ENCODE results near the gene MOV10L1.

The MOV10L1 gene

GRCh38 chr22:50048836-50049235 lies 41.0 kb upstream of the MOV10L1 start:
- no peak overlapping the region for H3K4me3 ChIP-seq (ENCODE audit: low read length in 2 of 2)
- H3K36me3 ChIP-seq (ENCODE audit: control insufficient read depth in 2 of 2, insufficient read depth in 2 of 2, low read length in 2 of 2): no peaks in the 10 kb centered on the region
- no peaks in the 10 kb centered on the region for H3K4me1 ChIP-seq (ENCODE audit: control insufficient read depth in 2 of 2, insufficient read depth in 2 of 2, low read length in 2 of 2)
- H3K9me3 ChIP-seq (ENCODE audit: control insufficient read depth in 2 of 2, low read length in 2 of 2): peaks cover 0 to 3% of the 10 kb centered on the region in 2 donors
- H3K27me3 ChIP-seq (ENCODE audit: control insufficient read depth in 2 of 2, insufficient read depth in 2 of 2, low read length in 2 of 2): peaks cover 0 to 3% of the 10 kb centered on the region in 2 donors
- no peak overlapping the region for H3K27ac ChIP-seq (ENCODE audit: low read depth in 2 of 2, low read length in 2 of 2)
- no peak overlapping the region for H3K9ac ChIP-seq (ENCODE audit: low read depth in 1 of 2, low read length in 2 of 2)

GRCh38 chr22:50049299-50050195 lies 40.3 kb upstream of the MOV10L1 start:
- peaks cover 0 to 3% of the 10 kb centered on the region in 2 donors for H3K27me3 ChIP-seq (ENCODE audit: control insufficient read depth in 2 of 2, insufficient read depth in 2 of 2, low read length in 2 of 2)
- H3K9ac ChIP-seq (ENCODE audit: low read depth in 1 of 2, low read length in 2 of 2): no peak overlapping the region
- H3K4me3 ChIP-seq (ENCODE audit: low read length in 2 of 2): no peak overlapping the region
- H3K27ac ChIP-seq (ENCODE audit: low read depth in 2 of 2, low read length in 2 of 2): no peak overlapping the region
- no peaks in the 10 kb centered on the region for H3K4me1 ChIP-seq (ENCODE audit: control insufficient read depth in 2 of 2, insufficient read depth in 2 of 2, low read length in 2 of 2)
- H3K9me3 ChIP-seq (ENCODE audit: control insufficient read depth in 2 of 2, low read length in 2 of 2): peaks cover 0 to 3% of the 10 kb centered on the region in 2 donors
- no peaks in the 10 kb centered on the region for H3K36me3 ChIP-seq (ENCODE audit: control insufficient read depth in 2 of 2, insufficient read depth in 2 of 2, low read length in 2 of 2)

- peaks cover 0 to 3% of the 10 kb centered on the region in 2 donors for H3K9me3 ChIP-seq (ENCODE audit: control insufficient read depth in 2 of 2, low read length in 2 of 2)
- H3K27ac ChIP-seq (ENCODE audit: low read depth in 2 of 2, low read length in 2 of 2): no peak overlapping the region
- H3K36me3 ChIP-seq (ENCODE audit: control insufficient read depth in 2 of 2, insufficient read depth in 2 of 2, low read length in 2 of 2): no peaks in the 10 kb centered on the region
- H3K27me3 ChIP-seq (ENCODE audit: control insufficient read depth in 2 of 2, insufficient read depth in 2 of 2, low read length in 2 of 2): no peaks in the 10 kb centered on the region
- no peak overlapping the region for H3K9ac ChIP-seq (ENCODE audit: low read depth in 1 of 2, low read length in 2 of 2)
- H3K4me1 ChIP-seq (ENCODE audit: control insufficient read depth in 2 of 2, insufficient read depth in 2 of 2, low read length in 2 of 2): no peaks in the 10 kb centered on the region
- no peak overlapping the region for H3K4me3 ChIP-seq (ENCODE audit: low read length in 2 of 2)
Measured at GRCh38 chr22:50051930-50052329, 37.9 kb upstream of the MOV10L1 start.

GRCh38 chr22:50053861-50054260 lies 35.9 kb upstream of the MOV10L1 start:
- Histone ChIP-seq H3K36me3 (ENCODE audit: control insufficient read depth in 2 of 2, insufficient read depth in 2 of 2, low read length in 2 of 2) (no peaks in the 10 kb centered on the region), H3K9ac (ENCODE audit: low read depth in 1 of 2, low read length in 2 of 2) (no peak overlapping the region), H3K27ac (ENCODE audit: low read depth in 2 of 2, low read length in 2 of 2) (no peak overlapping the region), H3K27me3 (ENCODE audit: control insufficient read depth in 2 of 2, insufficient read depth in 2 of 2, low read length in 2 of 2) (peaks cover 0 to 2% of the 10 kb centered on the region in 2 donors), H3K4me1 (ENCODE audit: control insufficient read depth in 2 of 2, insufficient read depth in 2 of 2, low read length in 2 of 2) (no peaks in the 10 kb centered on the region), H3K9me3 (ENCODE audit: control insufficient read depth in 2 of 2, low read length in 2 of 2) (peaks cover 0 to 3% of the 10 kb centered on the region in 2 donors), H3K4me3 (ENCODE audit: low read length in 2 of 2) (no peak overlapping the region)

GRCh38 chr22:50056214-50056972 lies 33.4 kb upstream of the MOV10L1 start:
- H3K27ac ChIP-seq (ENCODE audit: low read depth in 2 of 2, low read length in 2 of 2): no peak overlapping the region
- peaks cover 0 to 3% of the 10 kb centered on the region in 2 donors for H3K9me3 ChIP-seq (ENCODE audit: control insufficient read depth in 2 of 2, low read length in 2 of 2)
- peaks cover 6 to 8% of the 10 kb centered on the region in 2 donors for H3K27me3 ChIP-seq (ENCODE audit: control insufficient read depth in 2 of 2, insufficient read depth in 2 of 2, low read length in 2 of 2)
- H3K9ac ChIP-seq (ENCODE audit: low read depth in 1 of 2, low read length in 2 of 2): no peak overlapping the region
- H3K4me1 ChIP-seq (ENCODE audit: control insufficient read depth in 2 of 2, insufficient read depth in 2 of 2, low read length in 2 of 2): no peaks in the 10 kb centered on the region
- no peaks in the 10 kb centered on the region for H3K36me3 ChIP-seq (ENCODE audit: control insufficient read depth in 2 of 2, insufficient read depth in 2 of 2, low read length in 2 of 2)
- H3K4me3 ChIP-seq (ENCODE audit: low read length in 2 of 2): no peak overlapping the region

DNA sequence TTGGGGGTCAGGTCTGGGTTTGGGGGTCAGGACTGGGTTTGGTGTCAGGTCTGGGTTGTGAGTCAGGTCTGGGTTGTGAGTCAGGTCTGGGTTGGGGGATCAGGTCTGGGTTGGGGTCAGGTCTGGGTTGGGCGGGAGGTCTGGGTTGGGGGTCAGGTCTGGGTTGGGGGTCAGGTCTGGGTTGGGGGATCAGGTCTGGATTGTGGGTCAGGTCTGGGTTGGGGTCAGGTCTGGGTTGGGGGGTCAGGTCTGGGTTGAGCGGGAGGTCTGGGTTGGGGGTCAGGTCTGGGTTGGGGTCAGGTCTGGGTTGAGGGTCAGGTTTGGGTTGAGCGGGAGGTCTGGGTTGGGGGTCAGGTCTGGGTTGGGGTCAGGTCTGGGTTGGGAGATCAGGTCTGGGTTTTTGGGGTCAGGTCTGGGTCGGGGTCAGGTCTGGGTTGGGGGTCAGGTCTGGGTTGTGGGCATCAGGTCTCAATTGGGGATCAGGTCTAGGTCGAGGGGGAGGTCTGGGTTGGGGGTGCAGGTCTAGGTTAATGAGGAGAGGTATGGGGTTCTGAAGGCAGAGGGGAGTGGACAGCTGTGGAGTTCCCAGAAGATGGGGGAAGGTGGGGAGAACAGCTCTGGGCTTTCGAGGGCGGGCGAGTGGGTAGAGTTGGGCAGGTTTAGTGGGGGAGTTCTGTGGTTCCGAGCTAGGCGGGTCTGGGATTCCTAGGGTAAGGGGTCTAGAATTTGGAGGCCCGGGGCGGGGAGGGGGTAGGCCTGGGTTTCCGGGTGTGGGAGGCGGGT lies 32.3 kb upstream of the MOV10L1 start:
- no peak overlapping the region for H3K9ac ChIP-seq (ENCODE audit: low read depth in 1 of 2, low read length in 2 of 2)
- no peak overlapping the region for H3K4me3 ChIP-seq (ENCODE audit: low read length in 2 of 2)
- H3K4me1 ChIP-seq (ENCODE audit: control insufficient read depth in 2 of 2, insufficient read depth in 2 of 2, low read length in 2 of 2): no peaks in the 10 kb centered on the region
- peaks cover 6 to 8% of the 10 kb centered on the region in 2 donors for H3K27me3 ChIP-seq (ENCODE audit: control insufficient read depth in 2 of 2, insufficient read depth in 2 of 2, low read length in 2 of 2)
- H3K36me3 ChIP-seq (ENCODE audit: control insufficient read depth in 2 of 2, insufficient read depth in 2 of 2, low read length in 2 of 2): no peaks in the 10 kb centered on the region
- H3K9me3 ChIP-seq (ENCODE audit: control insufficient read depth in 2 of 2, low read length in 2 of 2): peaks cover 0 to 3% of the 10 kb centered on the region in 2 donors
- H3K27ac ChIP-seq (ENCODE audit: low read depth in 2 of 2, low read length in 2 of 2): no peak overlapping the region

- Histone ChIP-seq H3K27me3 (ENCODE audit: control insufficient read depth in 2 of 2, insufficient read depth in 2 of 2, low read length in 2 of 2) (peaks cover 6 to 8% of the 10 kb centered on the region in 2 donors), H3K36me3 (ENCODE audit: control insufficient read depth in 2 of 2, insufficient read depth in 2 of 2, low read length in 2 of 2) (no peaks in the 10 kb centered on the region), H3K27ac (ENCODE audit: low read depth in 2 of 2, low read length in 2 of 2) (no peak within 1 kb of the TSS), H3K4me1 (ENCODE audit: control insufficient read depth in 2 of 2, insufficient read depth in 2 of 2, low read length in 2 of 2) (no peaks in the 10 kb centered on the region), H3K9me3 (ENCODE audit: control insufficient read depth in 2 of 2, low read length in 2 of 2) (peaks cover 0 to 3% of the 10 kb centered on the region in 2 donors), H3K4me3 (ENCODE audit: low read length in 2 of 2) (no peak within 1 kb of the TSS), H3K9ac (ENCODE audit: low read depth in 1 of 2, low read length in 2 of 2) (no peak within 1 kb of the TSS)
Measured at GRCh38 chr22:50058061-50058905, 31.5 kb upstream of the MOV10L1 start, which contains the start of gene TTLL8. Gene TTLL8 (minus strand): TSS chr22:50058298.

GRCh38 chr22:50058906-50059880 lies 30.6 kb upstream of the MOV10L1 start:
- peaks cover 6 to 8% of the 10 kb centered on the region in 2 donors for H3K27me3 ChIP-seq (ENCODE audit: control insufficient read depth in 2 of 2, insufficient read depth in 2 of 2, low read length in 2 of 2)
- no peak overlapping the region for H3K27ac ChIP-seq (ENCODE audit: low read depth in 2 of 2, low read length in 2 of 2)
- H3K9me3 ChIP-seq (ENCODE audit: control insufficient read depth in 2 of 2, low read length in 2 of 2): no peaks in the 10 kb centered on the region
- H3K36me3 ChIP-seq (ENCODE audit: control insufficient read depth in 2 of 2, insufficient read depth in 2 of 2, low read length in 2 of 2): no peaks in the 10 kb centered on the region
- no peak overlapping the region for H3K4me3 ChIP-seq (ENCODE audit: low read length in 2 of 2)
- H3K4me1 ChIP-seq (ENCODE audit: control insufficient read depth in 2 of 2, insufficient read depth in 2 of 2, low read length in 2 of 2): no peaks in the 10 kb centered on the region
- no peak overlapping the region for H3K9ac ChIP-seq (ENCODE audit: low read depth in 1 of 2, low read length in 2 of 2)

All from mucosa of rectum (tissue), 2 donors.